ENCODE results near the gene SLC2A4. TPM values are rescaled to one million over a fixed set of nuclear protein-coding genes. Genes with fewer than 3 reads are reported as not detected.

The SLC2A4 gene
- polyA plus RNA-seq, 3 donors = 10.2 to 41.8 (median 31.4) TPM

GRCh38 chr17:7260651-7261378 is 20.7 kb upstream of the SLC2A4 start:
- 4 to 11% (median 5%) methylated on average over 52 to 54 of the region's 54 CpGs for WGBS, 3 donors
- no peak overlapping the region for H3K27ac ChIP-seq (ENCODE audit: low read depth, low read length)

GRCh38 chr17:7261379-7262191 is 19.9 kb upstream of the SLC2A4 start:
- WGBS, 3 donors = 4 to 12% (median 11%) methylated on average over 57 to 71 of the region's 71 CpGs
- H3K27ac ChIP-seq (ENCODE audit: low read depth, low read length) = no peak overlapping the region

DNA sequence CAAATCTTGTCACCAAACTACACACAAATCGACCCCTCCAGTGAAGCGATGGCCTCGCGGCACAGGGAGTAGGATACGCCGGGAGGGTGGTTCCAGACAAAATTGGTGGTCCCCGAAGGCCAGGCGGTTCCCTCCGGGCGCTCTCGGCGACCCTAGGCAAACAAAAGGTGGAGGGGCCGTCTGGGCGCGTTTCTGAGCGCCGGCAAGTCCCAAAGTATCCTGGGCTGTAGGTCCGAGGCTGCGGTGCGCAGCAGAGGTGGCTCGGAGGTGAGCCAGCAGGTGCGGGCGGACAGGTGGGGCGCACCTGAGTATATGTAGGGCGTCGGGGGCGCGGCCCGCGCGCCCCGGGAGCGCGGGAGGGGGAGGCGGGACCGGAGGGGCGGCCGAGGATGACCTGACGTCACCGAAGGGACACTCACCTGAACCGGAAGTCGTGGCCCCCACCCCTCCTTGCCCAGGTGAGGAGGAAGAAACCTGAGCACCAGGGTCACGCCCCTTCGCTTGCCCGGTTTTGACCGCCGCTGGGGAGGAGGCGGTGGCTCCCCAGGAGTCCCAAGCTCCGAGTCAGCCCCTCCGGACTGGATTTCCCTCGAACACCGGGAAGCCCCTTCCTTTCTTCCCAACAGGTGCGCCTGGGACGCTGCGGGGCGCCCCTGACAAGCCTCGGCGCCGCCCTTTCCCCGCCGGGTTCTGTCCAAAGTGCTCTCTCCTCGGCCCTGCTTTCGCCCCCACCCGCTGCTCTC is 19.2 kb upstream of the SLC2A4 start, which contains the start of gene CLDN7:
Gene CLDN7, minus strand, starts transcription at position 287 of the 743 bp plus-strand sequence. CDS start 435 bp downstream, outside the sequence.
- 4 to 10% (median 8%) methylated on average over 60 to 64 of the region's 64 CpGs for WGBS, 3 donors
- H3K27ac ChIP-seq (ENCODE audit: low read depth, low read length) = no peak within 1 kb of the TSS

GRCh38 chr17:7262935-7263800 is 18.4 kb upstream of the SLC2A4 start:
- no peak overlapping the region for H3K27ac ChIP-seq (ENCODE audit: low read depth, low read length)
- 6 to 11% (median 11%) methylated on average over 26 of the region's 26 CpGs for WGBS, 3 donors

DNA sequence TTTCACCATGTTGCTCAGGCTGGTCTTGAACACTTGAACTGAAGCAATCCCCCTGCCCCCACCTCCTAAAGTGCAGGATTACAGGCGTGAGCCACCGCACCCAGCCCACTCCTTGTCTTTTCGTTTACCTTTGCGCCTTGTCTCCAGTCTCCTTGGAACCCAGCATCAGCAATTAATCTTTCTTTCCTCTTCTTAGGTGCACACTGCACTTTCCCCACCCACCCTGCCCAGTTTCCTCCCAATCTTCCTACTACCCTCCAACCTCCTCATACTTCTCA is 17.8 kb upstream of the SLC2A4 start:
- 47 to 49% (median 49%) methylated on average over 4 of the region's 4 CpGs for WGBS, 3 donors
- H3K27ac ChIP-seq (ENCODE audit: low read depth, low read length) = no peak overlapping the region

GRCh38 chr17:7266784-7267183 is 14.7 kb upstream of the SLC2A4 start:
- 25 to 85% (median 71%) methylated on average over 1 of the region's 1 CpG for WGBS, 3 donors
- H3K27ac ChIP-seq (ENCODE audit: low read depth, low read length) = no peak overlapping the region

- 80 to 90% (median 90%) methylated on average over 8 of the region's 8 CpGs for WGBS, 3 donors
- no peak overlapping the region for H3K27ac ChIP-seq (ENCODE audit: low read depth, low read length)
Observed at GRCh38 chr17:7279448-7279847, 2.1 kb upstream of the SLC2A4 start.

DNA sequence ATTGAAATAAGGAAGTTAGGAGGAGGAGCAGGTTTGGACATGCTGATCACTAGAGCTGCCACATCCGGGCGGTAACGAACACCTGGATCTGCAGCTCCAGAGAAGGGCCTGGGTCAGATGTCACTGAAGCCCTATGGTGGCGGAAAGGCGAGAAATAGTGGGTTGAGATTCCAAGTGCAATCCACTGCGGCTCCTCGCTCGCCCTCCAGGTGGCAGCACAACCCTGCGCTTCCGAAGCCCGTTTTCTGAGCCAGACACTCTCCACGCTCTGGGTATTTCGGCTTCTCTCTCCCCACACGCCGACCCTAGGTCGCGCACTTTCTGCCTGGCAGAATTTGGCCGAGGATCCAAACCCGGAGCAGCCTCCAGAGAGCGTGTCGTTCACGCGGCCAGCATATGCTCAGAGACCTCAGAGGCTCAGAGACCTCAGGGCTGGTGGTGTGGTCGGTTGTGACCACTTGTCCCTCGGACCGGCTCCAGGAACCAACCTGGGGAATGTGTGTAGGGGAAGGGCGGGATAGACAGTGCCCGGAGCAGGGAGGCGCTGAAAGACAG is 922 bp upstream of the SLC2A4 start:
- H3K27ac ChIP-seq (ENCODE audit: low read depth, low read length) = peak overlapping the region; percentile 21
- WGBS, 3 donors = 0 to 1% (median 1%) methylated on average over 29 of the region's 29 CpGs

- 3 to 5% (median 5%) methylated on average over 41 to 43 of the region's 43 CpGs for WGBS, 3 donors
- no peak overlapping the region for H3K27ac ChIP-seq (ENCODE audit: low read depth, low read length)
Observed at GRCh38 chr17:7281953-7282751, 634 bp downstream of the SLC2A4 start.

- WGBS, 3 donors = 45 to 54% (median 52%) methylated on average over 6 of the region's 6 CpGs
- H3K27ac ChIP-seq (ENCODE audit: low read depth, low read length) = no peak overlapping the region
Observed at GRCh38 chr17:7282752-7283321, 1.3 kb downstream of the SLC2A4 start.

DNA sequence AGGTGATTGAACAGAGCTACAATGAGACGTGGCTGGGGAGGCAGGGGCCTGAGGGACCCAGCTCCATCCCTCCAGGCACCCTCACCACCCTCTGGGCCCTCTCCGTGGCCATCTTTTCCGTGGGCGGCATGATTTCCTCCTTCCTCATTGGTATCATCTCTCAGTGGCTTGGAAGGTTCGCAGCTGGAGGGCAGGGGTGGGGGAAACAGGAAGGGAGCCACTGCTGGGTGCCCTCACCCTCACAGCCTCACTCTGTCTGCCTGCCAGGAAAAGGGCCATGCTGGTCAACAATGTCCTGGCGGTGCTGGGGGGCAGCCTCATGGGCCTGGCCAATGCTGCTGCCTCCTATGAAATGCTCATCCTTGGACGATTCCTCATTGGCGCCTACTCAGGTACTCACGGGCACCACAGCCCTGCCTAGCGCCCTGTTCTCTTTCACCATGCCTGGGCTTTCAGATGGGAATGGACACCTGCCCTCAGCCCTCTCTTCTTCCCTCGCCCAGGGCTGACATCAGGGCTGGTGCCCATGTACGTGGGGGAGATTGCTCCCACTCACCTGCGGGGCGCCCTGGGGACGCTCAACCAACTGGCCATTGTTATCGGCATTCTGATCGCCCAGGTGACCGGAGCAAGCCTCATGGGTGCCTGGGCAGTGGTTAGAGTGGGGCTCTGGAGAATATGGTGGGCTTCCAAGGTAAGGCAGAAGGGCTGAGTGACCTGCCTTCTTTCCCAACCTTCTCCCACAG is 2.1 kb downstream of the SLC2A4 start:
- WGBS, 3 donors = 81 to 91% (median 82%) methylated on average over 18 of the region's 18 CpGs
- H3K27ac ChIP-seq (ENCODE audit: low read depth, low read length) = no peak overlapping the region

- no peak overlapping the region for H3K27ac ChIP-seq (ENCODE audit: low read depth, low read length)
Observed at GRCh38 chr17:7284911-7285310, 3.4 kb downstream of the SLC2A4 start.

GRCh38 chr17:7285679-7286078 is 4.2 kb downstream of the SLC2A4 start:
- WGBS, 3 donors = 86 to 92% (median 91%) methylated on average over 12 of the region's 12 CpGs

More at GRCh38 chr17:7284911-7285310, 3.4 kb downstream of the SLC2A4 start:
- 90 to 93% (median 91%) methylated on average over 16 of the region's 16 CpGs for WGBS, 3 donors

DNA sequence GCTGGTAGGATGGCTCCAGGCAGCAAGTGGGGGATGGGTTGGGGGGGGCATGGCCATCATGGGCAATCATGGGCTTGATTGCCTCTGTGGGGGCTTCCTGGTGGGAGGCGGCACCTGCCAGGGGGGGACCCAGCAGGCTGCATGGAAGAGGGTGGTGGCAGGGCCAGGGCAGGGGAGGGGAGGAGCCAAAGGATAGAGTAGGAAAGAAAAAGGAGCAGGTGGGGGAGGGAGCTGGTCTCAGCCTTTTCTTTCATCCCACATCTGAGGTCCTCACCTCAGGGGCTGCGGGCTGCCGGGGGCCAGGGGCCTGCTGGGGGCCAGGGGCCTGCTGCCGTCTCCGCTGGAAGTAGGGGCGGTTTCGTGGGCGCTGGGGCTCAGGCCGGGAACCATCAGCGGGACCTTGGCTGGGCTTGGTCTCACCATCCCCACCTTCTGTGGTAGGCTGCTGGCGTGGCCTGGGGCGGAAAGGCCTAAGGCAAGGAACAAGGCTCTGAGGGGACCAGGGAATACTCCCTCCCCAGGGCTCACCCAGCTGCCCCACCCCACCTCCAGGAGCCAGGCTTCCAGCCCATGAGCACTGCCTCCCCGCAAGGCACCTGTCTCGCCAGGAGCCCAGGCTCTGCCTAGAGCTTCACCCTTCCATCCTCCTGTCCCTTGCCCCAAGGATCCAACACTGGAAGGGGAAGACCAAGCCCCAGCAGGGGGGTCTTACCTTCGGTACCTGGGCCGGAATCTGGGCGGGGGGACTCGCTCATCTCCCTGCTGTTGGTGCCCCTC is 7.9 kb downstream of the SLC2A4 start:
- no peak overlapping the region for H3K27ac ChIP-seq (ENCODE audit: low read depth, low read length)
- 87 to 94% (median 90%) methylated on average over 16 to 18 of the region's 18 CpGs for WGBS, 3 donors

More at GRCh38 chr17:7285679-7286078, 4.2 kb downstream of the SLC2A4 start:
- H3K27ac ChIP-seq (ENCODE audit: low read depth, low read length) = no peak overlapping the region

GRCh38 chr17:7290166-7290565 is 8.6 kb downstream of the SLC2A4 start:
- 92 to 93% (median 93%) methylated on average over 19 of the region's 19 CpGs for WGBS, 3 donors
- H3K27ac ChIP-seq (ENCODE audit: low read depth, low read length) = no peak overlapping the region
